GM21723 (cell line): ENCODE results near the gene MTFMT.
"Not testable (repeated sequence)": the region's sequence is repeated elsewhere in the genome, so short reads cannot be mapped to it uniquely, and the experiment has no call there.

Experiments
- ATAC-seq: cut with Tn5 transposase; IDR thresholded peaks from one replicate; pipeline ENCODE4 v1.9.1; 2021; ENCODE audit warnings: mild to moderate bottlenecking, moderate library complexity; ENCODE audit not compliant: unreplicated experiment

Gene MTFMT

GRCh38 chr15:65040461-65040860 lies 11.0 kb upstream of the MTFMT start:
- ATAC-seq, result no peak

- ATAC-seq, result no peak
Measured at GRCh38 chr15:65038836-65039235, 9.4 kb upstream of the MTFMT start.

- no peak for ATAC-seq
Measured at GRCh38 chr15:65038428-65038827, 9.0 kb upstream of the MTFMT start.

GRCh38 chr15:65037309-65037708 lies 7.9 kb upstream of the MTFMT start:
- no peak for ATAC-seq

GRCh38 chr15:65034719-65035118 lies 5.3 kb upstream of the MTFMT start:
- ATAC-seq, result no peak

GRCh38 chr15:65033659-65034269 lies 4.3 kb upstream of the MTFMT start:
- ATAC-seq, result no peak

- ATAC-seq, result no peak
Measured at GRCh38 chr15:65032801-65033537, 3.5 kb upstream of the MTFMT start.

GRCh38 chr15:65029736-65030208 lies 333 bp upstream of the MTFMT start:
- no peak for ATAC-seq

- no peak for ATAC-seq
Measured at GRCh38 chr15:65028338-65028737, 1.1 kb downstream of the MTFMT start.

- no peak for ATAC-seq
Measured at GRCh38 chr15:65027593-65027992, 1.8 kb downstream of the MTFMT start.

GRCh38 chr15:65026756-65027155 lies 2.7 kb downstream of the MTFMT start:
- ATAC-seq, result no peak

- no peak for ATAC-seq
Measured at GRCh38 chr15:65021488-65021887, 8.0 kb downstream of the MTFMT start.

- ATAC-seq, result no peak
Measured at GRCh38 chr15:65020419-65020818, 9.0 kb downstream of the MTFMT start.

GRCh38 chr15:65011198-65011597 lies 18.2 kb downstream of the MTFMT start:
- ATAC-seq, result not testable (repeated sequence)

- no peak for ATAC-seq
Measured at GRCh38 chr15:65008983-65009382, 20.5 kb downstream of the MTFMT start.

GRCh38 chr15:65006876-65007275 lies 22.6 kb downstream of the MTFMT start:
- ATAC-seq, result no peak

GRCh38 chr15:65004993-65005392 lies 24.4 kb downstream of the MTFMT start:
- no peak for ATAC-seq

GRCh38 chr15:64997745-64998375 lies 31.6 kb downstream of the MTFMT start:
- no peak for ATAC-seq

GRCh38 chr15:64997066-64997465 lies 32.4 kb downstream of the MTFMT start:
- ATAC-seq, result no peak

GRCh38 chr15:64993290-64993689 lies 36.1 kb downstream of the MTFMT start:
- no peak for ATAC-seq

GRCh38 chr15:64991536-64992135 lies 37.8 kb downstream of the MTFMT start:
- ATAC-seq, result no peak

GRCh38 chr15:64990168-64990470 lies 39.3 kb downstream of the MTFMT start:
- no peak for ATAC-seq
